HG02970 (cell line): ENCODE data around the gene PCYT2.

Source experiments
- ATAC-seq: cut with Tn5 transposase; IDR thresholded peaks from one replicate; pipeline ENCODE4 v1.9.1; 2021; ENCODE audit warnings: mild to moderate bottlenecking, moderate library complexity, moderate number of reproducible peaks; ENCODE audit not compliant: unreplicated experiment, low FRiP score

The PCYT2 gene

DNA sequence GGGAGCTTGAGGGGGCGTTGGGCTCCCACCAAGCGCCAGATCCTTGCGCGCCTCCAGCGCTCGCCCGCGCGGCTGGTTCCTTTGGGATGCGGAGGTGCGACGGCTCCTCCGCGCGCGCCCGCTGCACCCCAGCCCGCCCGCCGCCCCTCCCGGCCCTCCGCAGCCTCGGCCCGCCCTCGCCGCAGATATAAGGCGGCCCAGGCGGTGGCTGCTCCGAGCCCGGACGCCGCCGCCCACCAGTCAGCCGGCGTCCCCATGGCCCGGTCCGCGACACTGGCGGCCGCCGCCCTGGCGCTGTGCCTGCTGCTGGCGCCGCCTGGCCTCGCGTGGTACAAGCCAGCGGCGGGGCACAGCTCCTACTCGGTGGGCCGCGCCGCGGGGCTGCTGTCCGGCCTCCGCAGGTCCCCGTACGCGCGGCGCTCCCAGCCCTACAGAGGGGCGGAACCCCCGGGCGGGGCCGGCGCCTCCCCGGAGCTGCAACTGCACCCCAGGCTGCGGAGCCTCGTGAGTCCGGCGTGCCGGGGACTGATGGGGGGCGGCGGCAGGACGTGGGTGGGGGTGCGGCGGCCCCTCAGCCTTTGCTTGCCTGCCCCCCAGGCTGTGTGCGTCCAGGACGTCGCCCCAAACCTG is 9.1 kb downstream of the PCYT2 start, which contains the start of gene NPB:
Gene NPB (plus strand): TSS at position 216 of the 630 bp plus-strand sequence. CDS start 40 bp downstream, at position 256.
- ATAC-seq, result no peak

DNA sequence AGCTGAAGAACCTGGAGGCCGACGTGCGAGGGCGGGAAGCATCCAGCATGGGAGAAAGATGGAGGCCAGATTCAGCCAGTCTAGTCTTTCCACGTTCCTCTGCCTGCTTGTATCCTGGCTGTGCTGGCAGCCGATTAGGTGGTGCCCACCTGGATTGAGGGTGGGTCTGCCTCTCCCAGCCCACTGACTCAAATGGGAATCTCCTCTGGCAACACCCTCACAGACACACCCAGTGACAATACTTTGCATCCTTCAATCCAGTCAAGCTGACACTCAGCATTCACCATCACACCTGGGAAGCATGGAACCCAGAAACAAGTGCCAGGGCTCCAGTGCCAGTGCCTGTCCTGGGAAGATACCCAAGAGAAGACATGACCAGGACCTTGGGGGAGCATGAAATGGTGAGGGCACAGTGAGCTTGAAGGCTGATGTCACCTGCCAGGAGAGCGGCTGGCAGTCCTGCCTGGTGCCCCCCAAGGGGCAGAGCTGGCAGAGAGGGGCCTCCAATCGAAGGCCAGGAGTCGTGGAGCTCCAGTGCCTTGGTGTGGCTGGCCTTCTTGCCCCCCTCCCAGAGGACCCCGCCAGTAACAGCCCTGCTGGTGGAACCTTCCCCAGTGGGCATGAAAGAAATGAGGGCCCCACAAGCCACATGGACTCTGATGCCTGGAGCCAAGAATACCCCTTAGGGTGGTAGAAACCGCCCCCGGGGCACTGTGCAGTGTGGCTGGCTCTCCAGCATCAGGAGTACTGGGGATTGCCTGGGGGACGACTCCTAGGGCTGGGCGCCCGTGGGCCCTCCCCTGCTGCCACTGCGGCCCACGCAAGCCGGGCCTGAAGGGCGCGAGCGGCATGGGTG is 9.8 kb downstream of the PCYT2 start:
- ATAC-seq, result no peak

DNA sequence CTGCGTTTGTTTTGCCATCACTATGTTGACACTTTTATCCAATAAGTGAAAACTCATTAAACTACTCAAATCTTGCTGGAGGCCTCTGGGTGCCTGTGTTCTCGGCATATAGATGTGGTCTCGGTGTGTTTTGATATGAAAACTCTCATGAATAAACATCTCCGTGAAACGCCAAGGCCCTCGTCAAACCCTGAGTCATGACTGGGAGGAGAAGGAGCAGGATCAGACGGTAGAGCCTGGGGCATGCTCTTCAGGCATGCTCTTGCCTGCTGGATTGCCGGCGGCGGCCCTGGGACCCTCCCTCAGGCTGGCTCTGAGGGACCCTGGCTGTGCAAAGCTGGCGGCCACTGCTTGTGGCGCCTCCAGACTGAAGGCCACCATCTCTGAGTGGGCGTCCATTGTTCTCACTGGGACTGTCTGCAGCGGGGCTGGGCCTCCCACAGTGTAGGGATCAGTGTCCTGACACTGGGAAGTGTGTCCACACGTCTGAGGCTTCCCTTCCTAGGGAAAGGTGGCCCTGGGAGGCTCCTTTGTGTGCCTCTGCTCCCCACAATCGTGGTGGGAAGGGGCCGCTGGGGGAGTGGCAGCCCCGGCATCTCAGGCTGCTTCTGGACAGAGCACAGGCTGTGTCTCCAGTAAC is 10.9 kb downstream of the PCYT2 start:
- ATAC-seq, result no peak

DNA sequence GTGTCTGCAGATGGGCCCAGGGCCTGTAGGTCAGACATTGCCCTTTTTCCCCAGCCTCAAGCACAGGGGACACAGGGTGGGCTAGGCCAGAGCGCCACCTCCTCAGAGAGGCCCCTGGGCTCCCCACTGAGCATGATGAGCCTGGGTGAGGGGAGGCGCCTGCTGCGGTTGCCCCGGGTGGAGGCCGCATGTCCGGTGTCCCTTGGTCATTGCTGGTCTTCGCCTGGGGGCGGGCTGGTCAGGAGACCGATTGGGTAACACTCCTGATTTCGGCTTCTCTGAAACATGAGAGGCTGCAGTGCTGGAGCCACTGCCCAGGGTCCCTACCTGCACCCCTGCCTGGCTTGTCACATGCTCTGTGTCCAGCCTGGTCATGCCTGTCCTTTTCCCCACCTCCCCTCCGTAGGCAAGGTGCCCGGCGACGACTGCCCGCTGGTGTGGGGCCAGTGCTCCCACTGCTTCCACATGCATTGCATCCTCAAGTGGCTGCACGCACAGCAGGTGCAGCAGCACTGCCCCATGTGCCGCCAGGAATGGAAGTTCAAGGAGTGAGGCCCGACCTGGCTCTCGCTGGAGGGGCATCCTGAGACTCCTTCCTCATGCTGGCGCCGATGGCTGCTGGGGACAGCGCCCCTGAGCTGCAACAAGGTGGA is 11.6 kb downstream of the PCYT2 start:
- ATAC-seq, result no peak

DNA sequence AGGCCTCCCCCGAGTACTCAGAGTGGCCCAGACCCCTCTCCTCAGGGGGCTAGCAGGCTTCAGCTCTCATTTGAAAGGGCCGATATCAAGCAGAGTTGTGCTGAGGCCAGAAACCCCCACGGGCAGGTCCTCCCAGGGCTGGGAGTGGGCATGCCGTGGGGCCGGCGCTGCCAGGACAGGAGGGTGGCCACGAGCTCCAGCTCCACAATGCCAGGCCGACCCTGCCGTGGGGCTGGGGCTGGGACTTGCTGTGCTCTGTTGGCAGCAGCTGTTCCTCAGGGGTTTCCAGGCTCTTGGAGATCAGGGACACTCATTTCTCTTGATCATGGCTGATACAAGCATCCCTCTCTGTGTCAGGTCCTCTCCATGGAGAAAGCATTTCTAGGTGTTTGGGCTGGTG is 12.3 kb downstream of the PCYT2 start:
- ATAC-seq, result no peak

DNA sequence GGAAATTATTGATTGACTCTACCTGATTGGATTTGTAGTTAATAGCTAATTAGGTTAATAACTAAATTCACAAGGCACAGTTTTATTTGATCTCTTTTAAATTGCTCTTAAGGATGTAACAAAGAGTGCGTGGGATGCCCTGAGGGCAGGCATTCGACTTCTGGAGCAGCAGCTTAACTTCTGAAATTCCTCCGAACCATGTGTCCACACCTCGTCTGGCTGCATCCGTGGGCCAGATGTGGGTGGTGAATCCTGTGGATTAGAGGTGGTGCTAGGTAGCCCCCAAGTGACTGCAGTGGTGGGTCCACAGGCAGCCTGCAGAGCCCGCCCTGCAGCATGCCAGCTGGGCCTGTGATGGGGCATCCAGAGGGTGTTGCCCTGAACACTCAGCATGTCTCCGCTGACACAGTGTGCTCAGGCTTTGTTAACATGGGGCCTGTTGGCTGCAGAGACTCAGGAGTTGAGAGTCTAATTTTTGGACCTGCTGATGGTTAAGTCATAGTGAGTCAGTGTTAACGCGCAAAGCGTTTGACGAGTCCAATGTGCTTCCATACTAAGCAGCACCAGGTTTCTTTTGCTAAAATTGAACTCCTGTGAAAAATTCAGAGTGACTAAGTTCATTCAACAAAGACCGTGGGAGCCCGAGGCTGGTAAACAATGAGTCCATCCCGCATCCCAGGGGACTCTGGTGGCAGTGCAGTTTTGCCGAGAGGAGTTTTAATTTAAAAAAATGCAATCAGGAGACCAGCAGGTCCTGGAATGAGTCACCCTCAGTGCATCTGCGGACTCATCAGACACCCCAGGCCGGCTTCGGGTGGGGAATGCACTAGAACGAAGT is 13.0 kb downstream of the PCYT2 start:
- no peak for ATAC-seq

DNA sequence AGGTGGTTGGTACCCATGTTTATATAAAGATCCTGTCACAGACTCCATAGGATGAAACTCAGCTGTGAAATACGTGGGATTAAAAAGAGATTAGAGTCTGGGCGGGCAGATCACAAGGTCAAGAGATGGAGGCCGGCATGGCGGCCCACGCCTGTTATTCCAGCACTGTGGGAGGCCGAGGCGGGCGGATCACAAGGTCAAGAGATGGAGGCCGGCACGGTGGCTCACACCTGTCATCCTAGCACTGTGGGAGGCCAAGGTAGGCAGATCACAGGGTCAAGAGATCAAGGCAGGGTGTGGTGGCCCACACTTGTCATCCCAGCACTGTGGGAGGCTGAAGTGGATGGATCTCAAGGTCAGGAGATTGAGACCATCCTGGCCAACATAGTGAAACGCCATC is 15.8 kb downstream of the PCYT2 start:
- no peak for ATAC-seq

DNA sequence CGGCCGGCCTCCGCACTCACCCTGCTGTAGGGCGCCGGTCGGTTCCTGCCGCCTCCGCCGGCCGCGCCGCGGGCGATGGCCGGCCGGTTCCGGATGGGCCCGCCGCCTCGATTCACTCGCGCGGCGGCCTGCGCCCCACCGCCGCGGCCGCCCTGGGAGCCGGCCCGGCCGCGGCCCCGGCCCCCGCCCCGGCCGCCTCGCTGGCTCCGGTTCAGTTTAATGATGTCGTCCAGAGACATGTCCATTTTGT is 20.0 kb downstream of the PCYT2 start:
- ATAC-seq, result no peak

DNA sequence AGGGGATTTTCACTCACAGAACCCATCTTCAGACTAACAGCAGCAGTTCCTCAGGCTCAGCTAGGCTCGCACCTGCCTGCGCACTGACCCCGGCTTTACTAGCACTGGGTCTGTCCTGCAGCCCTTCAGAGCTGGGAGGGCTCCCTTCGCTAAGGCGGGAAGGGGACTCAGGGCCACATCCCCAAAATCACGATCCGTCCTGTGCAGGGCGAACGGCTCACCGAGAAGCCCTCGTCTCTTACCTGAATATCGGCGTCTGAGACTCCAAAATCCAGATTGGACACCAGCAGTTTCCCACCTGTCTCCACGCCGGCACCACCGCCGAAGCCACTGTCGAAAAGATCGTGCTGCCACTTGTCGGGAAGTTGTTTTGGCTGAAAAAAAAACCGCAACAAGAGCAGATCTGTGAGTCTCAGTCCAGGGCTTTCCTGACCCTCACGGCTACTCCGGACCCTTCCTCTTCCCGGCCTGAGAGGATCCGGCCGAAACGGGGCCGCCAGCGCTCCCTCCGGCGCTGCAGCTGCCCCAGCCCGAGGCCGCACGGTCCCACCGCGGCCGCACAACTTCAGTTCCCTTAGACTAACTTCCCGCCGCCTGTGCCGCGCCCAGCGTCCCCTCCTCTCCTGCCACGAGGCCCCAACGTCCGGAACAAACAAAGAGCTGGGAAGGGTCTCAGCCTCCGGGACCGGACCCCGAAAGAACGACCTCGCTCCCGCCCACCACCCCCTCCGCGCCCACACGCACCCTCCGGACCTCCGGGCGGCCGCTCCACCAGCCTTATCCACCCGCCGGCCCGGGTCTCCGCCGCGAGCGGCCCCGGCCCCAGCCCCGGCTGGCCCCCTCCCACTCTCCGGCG is 20.5 kb downstream of the PCYT2 start:
- ATAC-seq, result peak; percentile 26

DNA sequence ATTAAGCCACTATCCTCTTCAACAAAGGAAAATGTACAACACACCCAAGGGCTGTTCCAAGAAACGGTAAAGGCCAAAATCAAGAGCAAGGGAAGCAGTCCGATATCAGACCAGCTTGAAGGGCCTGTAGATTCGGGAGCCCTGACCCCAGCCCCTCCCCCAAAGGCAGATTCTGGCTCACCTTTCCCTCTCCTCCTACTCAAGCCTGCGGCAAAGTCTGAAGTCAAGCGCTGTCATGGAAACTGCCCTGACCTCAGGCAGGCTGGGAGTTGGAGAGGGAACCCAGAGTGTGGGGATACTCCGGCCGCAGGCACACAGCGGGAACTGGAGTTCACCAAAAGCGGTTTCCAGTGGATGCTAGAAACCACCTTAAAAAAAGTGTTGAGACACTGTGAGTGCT is 21.6 kb downstream of the PCYT2 start:
- no peak for ATAC-seq

DNA sequence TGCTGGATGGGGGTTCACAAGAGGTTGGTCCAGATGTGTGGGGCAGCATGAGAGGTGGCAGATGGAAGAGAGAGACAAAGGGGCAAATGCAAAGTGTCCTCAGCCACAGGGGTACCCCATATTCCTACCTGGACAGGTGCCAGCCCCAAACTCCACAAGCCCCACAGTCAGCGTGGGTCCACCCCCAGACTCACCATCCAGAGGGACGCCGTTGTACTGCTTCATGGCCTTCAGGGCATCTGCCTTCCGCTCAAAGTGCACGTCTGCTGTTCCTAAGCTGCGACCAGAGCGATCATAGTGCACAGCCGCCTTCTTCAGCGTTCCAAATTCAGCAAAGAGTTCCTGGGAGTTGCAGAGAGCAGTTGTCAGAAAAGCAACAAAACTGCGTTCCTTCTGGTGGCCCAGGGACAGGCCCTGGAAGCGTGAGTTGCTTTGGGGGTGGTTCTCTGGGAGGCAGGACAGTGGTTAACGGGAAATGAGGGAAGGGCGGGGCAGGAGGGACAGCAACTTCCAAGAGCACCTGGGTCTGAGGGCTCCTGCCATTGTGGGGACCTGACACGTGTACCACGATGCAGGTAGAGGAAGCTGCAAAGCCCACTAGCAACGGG is 22.1 kb downstream of the PCYT2 start:
- ATAC-seq, result no peak

DNA sequence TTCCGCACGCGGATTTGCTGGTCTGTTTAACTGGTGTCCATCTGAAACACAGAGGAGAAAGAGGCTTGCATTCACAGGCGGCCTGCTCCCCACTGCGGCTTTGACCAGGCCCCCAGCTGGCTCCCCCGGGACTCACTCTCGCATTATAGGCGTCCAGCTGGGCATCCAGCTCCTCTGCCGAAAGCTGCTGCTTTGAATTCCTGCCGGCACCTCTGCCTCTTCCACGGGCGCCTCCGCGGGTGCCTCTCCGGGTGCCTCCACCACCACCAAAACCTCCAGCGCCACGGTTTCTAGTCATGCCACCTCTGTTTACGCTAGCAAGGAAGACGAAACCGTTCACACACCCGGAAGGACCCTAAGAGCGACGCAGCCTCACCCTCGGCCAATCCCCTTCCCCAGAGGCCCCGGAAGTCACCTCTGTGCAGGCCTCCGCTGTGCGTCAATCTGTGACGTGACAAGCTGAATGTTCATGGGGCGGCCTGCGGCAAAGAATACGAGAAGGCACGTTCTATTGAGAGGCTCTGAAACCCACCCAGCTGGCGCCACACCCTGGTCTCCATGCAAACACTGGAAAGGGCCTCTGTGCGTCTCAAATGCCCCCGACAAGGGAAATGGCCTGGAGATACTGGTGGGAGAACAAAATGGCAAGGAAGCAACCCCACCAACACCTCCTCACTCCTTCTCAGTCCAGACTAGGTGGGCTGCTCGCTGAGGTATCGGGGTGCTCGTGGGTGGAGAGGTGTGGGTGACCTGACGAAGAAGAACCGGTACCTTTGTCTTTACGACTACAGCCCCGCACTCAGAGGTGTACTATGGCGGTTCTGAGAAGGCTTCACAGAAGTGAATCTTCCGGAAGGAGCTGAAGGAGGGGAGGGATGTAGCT is 22.9 kb downstream of the PCYT2 start:
- no peak for ATAC-seq

DNA sequence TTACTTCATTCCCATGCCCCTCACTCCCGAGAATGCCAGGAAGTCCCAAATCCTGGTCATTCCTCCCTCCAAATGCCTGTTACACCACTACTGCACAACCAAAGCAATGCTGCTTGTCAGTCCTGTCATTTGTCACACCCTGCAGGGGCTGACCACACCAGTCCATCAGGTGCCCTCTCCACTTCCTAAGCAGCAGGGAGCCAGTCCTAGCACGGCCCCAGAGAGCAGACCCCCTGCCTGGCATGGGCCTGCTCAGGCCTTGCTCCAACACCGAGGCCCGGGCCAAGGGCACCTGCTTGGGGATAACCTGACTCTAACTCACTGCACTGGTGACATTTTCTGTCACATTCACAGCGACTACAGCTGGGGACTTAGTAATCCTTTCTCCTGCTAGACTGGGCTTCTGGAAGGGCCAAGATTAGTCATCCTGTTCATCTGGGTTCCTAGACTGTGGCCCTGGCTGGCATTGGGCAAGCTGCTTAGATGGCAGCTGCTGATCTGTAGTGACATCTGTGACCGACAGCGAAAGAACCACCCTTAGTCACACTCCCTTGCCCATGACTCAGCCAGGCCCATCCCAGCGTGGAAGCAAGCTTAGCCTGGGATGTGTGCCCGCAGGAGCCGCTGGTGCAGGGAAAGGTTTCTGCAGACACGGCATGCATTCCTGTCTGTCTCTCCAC is 25.2 kb downstream of the PCYT2 start:
- ATAC-seq, result no peak

DNA sequence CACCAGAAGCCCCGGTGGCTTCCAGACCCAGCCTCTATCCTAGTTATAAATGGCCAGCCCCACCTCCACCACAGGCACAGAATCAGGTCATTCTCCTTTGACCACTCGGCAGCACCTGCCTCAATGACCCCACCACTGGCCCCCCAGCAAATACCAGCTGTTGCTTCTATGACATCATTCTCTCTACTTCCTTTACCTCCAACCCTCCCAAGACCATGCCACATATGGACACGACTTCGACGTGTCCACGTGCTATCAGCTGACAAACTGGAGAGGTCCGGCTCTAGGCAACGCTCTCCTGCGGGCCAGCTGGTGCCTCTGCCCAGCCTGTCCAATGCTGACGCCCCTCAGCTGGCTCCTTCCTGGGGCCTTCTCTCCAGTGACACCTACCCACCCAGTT is 25.7 kb downstream of the PCYT2 start:
- no peak for ATAC-seq

DNA sequence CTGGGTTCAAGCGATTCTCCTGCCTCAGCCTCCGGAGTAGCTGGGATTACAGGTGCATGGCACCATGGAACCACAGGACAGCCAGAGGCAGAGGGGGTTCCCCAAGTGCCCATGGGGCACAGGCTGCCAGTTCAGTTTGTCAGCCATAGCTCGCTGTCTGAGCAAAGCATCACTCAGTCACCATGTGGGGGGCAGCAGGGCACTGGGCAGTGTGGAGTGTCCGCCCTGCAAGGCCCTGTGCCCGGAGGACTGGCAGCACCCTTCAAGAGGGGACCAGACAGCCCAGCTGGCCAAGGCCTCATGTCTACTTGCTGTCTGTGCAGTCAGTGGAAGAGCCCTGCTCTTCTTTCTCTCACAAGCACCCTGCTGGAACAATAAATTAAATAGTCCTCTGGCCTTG is 26.2 kb downstream of the PCYT2 start:
- no peak for ATAC-seq

DNA sequence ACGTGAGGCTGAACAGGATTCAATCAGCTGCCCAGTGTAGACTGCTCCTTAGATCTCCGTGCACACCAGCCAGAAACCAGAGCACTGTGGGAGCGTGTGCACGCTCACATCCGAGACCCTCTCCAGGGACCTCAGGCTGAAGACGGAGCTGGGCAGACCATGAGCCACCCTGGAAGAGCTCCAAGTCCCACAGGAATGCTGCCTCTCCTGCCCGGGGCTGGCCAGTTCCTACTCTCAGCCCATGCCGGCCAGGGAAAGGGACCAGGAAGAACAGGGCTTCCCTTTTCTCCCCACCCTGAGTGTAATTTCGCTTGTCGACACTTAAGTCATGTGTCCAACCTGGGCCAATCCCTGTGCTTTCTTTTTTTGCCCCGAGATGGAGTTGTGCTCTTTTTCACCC is 26.7 kb downstream of the PCYT2 start:
- ATAC-seq, result no peak

DNA sequence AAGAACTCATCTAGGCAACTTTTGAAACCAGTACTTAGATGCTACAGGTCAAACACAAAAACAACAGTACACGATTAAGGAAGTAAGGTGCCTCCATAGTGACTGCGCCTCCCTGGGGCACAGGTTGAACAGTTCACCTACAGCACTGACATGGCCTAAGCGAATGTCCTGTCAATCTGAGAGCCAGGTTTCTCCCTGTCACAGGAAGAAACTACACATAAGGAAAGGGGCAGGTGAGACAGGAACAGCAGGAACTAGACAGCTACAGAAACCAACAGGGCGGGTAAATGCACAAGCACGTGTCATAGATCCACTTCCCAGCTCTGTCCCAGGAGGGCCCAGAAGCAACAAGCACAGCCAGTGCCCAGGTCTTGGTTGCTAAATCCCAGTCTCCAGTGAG is 32.1 kb downstream of the PCYT2 start:
- no peak for ATAC-seq

DNA sequence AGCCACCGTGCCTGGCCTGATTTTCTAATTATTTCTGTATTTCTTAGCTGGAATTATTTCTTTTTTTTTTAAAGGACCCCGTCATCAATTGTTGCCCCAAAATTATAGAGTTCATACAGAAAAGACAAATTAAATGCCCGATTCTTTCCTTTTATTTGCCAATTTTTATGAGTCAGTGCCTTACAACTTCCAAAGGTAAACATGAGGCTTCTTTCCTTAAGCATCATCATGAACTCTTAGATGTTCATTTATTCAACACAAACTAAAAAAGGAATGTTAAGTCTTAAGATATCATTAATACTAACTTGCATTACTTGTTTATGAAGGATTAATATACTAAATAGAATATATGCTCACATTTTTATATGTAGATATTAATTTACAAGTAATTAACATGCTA is 32.9 kb downstream of the PCYT2 start:
- ATAC-seq, result no peak
